HEK293 (cell line): ENCODE data around the gene JAM2.

Experiments
- CTCF ChIA-PET: fragments of 350-600 bp; formaldehyde crosslinking; extraction: SDS; loops from one replicate; lab custom pipeline; 2021; ENCODE audit warnings: antibody characterized with exemption; lab: Yijun Ruan, JAX
- POLR2A ChIA-PET: fragments of 300-600 bp; formaldehyde crosslinking; extraction: SDS; loops from one replicate; lab custom pipeline; 2020; ENCODE audit warnings: antibody characterized with exemption, inconsistent platforms; lab: Yijun Ruan, JAX
- H3K27ac ChIP-seq: fragments of 200-500 bp; sonication (Bioruptor generic); 2 replicates; pipeline ENCODE4 v1.5.1; 2014; ENCODE audit warnings: low read depth, low read length, control low read depth, inconsistent platforms; ENCODE audit errors: extremely low read depth
- H3K36me3 ChIP-seq, 2 experiments: fragments of 200-500 bp in 1 of 2; sonication (Bioruptor generic) in 1 of 2; 1 replicate in 1 of 2; 2 replicates in 1 of 2; pipeline ENCODE4 v1.5.1; 2014 to 2017; ENCODE audit warnings: inconsistent platforms in 2 of 2, low read length in 2 of 2; ENCODE audit not compliant: control insufficient read depth in 2 of 2, insufficient read depth in 1 of 2
- H3K4me1 ChIP-seq: fragments of 200-500 bp; sonication (Bioruptor generic); 2 replicates; pipeline ENCODE4 v1.5.1; 2014; ENCODE audit warnings: mild to moderate bottlenecking, low read length, inconsistent platforms; ENCODE audit not compliant: control insufficient read depth, insufficient read depth
- H3K4me3 ChIP-seq: 2 replicates; pipeline ENCODE4 v1.5.1; 2011; ENCODE audit warnings: low read depth, mild to moderate bottlenecking, control low read depth, low read length, moderate library complexity
- H3K9me3 ChIP-seq: fragments of 200-500 bp; sonication (Bioruptor generic); 2 replicates; pipeline ENCODE4 v1.5.1; 2014; ENCODE audit warnings: low read depth, low read length, inconsistent platforms; ENCODE audit not compliant: control insufficient read depth, insufficient read depth
- EGR2 ChIP-seq: fragments of 450-650 bp; formaldehyde crosslinking; IDR thresholded peaks from 2 replicates; pipeline ENCODE4 v1.5.1; 2016; ENCODE audit warnings: low read depth, missing biosample characterization, missing genetic modification characterization
- HOXC10 ChIP-seq: sonication (generic); formaldehyde crosslinking; IDR thresholded peaks from 2 replicates; pipeline ENCODE4 v1.8.1; 2023; ENCODE audit warnings: mild to moderate bottlenecking, missing genetic modification reagents
- KLF9 ChIP-seq: fragments of 450-650 bp; formaldehyde crosslinking; IDR thresholded peaks from 2 replicates; pipeline ENCODE4 v1.5.1; 2016; ENCODE audit warnings: missing biosample characterization, missing genetic modification characterization, low read depth
- PATZ1 ChIP-seq: fragments of 450-650 bp; formaldehyde crosslinking; IDR thresholded peaks from 2 replicates; pipeline ENCODE4 v1.5.1; 2016; ENCODE audit warnings: missing biosample characterization, missing genetic modification characterization
- ZNF2 ChIP-seq: fragments of 450-650 bp; formaldehyde crosslinking; IDR thresholded peaks from 2 replicates; pipeline ENCODE4 v1.5.1; 2016; ENCODE audit warnings: missing biosample characterization, missing genetic modification characterization
- ZNF211 ChIP-seq: fragments of 450-650 bp; formaldehyde crosslinking; IDR thresholded peaks from 2 replicates; pipeline ENCODE4 v1.5.1; 2016; ENCODE audit warnings: low read depth, missing biosample characterization, missing genetic modification characterization
- ZNF248 ChIP-seq: fragments of 450-650 bp; formaldehyde crosslinking; IDR thresholded peaks from 2 replicates; pipeline ENCODE4 v1.5.1; 2017; ENCODE audit warnings: missing biosample characterization, missing genetic modification characterization
- ZNF366 ChIP-seq: fragments of 450-650 bp; formaldehyde crosslinking; conservative IDR thresholded peaks from 2 replicates; pipeline ENCODE4 v1.5.1; 2016; ENCODE audit warnings: missing biosample characterization, missing genetic modification characterization
- ZNF626 ChIP-seq: fragments of 450-650 bp; sonication (Bioruptor Pico); formaldehyde crosslinking; IDR thresholded peaks from 2 replicates; pipeline ENCODE4 v1.5.1; 2018; ENCODE audit warnings: missing biosample characterization, missing genetic modification characterization, inconsistent platforms
- ZNF785 ChIP-seq: fragments of 450-650 bp; formaldehyde crosslinking; IDR thresholded peaks from 2 replicates; pipeline ENCODE4 v1.5.1; 2016; ENCODE audit warnings: missing biosample characterization, missing genetic modification characterization
- ZSCAN16 ChIP-seq: fragments of 450-650 bp; formaldehyde crosslinking; IDR thresholded peaks from 2 replicates; pipeline ENCODE4 v1.5.1; 2016; ENCODE audit warnings: missing biosample characterization, missing genetic modification characterization
- ZSCAN30 ChIP-seq: fragments of 450-650 bp; IDR thresholded peaks from 2 replicates; pipeline ENCODE4 v1.5.1; 2018; ENCODE audit warnings: missing biosample characterization, mild to moderate bottlenecking, missing genetic modification characterization, moderate library complexity
- TF ChIP-seq, protein P1 (sequence below): fragments of 450-650 bp; formaldehyde crosslinking; IDR thresholded peaks from 2 replicates; pipeline ENCODE4 v1.5.1; 2016; ENCODE audit warnings: missing biosample characterization, missing genetic modification characterization
- TF ChIP-seq, protein P2 (sequence below): fragments of 450-650 bp; formaldehyde crosslinking; IDR thresholded peaks from 2 replicates; pipeline ENCODE4 v1.5.1; 2016; ENCODE audit warnings: missing biosample characterization, missing genetic modification characterization, borderline replicate concordance
- TF ChIP-seq, protein P3 (sequence below): fragments of 450-650 bp; formaldehyde crosslinking; IDR thresholded peaks from 2 replicates; pipeline ENCODE4 v1.5.1; 2016; ENCODE audit warnings: missing biosample characterization, missing genetic modification characterization
- TF ChIP-seq, protein P4 (sequence below): fragments of 450-650 bp; formaldehyde crosslinking; IDR thresholded peaks from 2 replicates; pipeline ENCODE4 v1.5.1; 2017; ENCODE audit warnings: missing biosample characterization, missing genetic modification characterization

JAM2 gene

GRCh38 chr21:25733859-25734653, 95.0 kb downstream of the JAM2 start (continued):
- TF ChIP-seq, protein P1, sequence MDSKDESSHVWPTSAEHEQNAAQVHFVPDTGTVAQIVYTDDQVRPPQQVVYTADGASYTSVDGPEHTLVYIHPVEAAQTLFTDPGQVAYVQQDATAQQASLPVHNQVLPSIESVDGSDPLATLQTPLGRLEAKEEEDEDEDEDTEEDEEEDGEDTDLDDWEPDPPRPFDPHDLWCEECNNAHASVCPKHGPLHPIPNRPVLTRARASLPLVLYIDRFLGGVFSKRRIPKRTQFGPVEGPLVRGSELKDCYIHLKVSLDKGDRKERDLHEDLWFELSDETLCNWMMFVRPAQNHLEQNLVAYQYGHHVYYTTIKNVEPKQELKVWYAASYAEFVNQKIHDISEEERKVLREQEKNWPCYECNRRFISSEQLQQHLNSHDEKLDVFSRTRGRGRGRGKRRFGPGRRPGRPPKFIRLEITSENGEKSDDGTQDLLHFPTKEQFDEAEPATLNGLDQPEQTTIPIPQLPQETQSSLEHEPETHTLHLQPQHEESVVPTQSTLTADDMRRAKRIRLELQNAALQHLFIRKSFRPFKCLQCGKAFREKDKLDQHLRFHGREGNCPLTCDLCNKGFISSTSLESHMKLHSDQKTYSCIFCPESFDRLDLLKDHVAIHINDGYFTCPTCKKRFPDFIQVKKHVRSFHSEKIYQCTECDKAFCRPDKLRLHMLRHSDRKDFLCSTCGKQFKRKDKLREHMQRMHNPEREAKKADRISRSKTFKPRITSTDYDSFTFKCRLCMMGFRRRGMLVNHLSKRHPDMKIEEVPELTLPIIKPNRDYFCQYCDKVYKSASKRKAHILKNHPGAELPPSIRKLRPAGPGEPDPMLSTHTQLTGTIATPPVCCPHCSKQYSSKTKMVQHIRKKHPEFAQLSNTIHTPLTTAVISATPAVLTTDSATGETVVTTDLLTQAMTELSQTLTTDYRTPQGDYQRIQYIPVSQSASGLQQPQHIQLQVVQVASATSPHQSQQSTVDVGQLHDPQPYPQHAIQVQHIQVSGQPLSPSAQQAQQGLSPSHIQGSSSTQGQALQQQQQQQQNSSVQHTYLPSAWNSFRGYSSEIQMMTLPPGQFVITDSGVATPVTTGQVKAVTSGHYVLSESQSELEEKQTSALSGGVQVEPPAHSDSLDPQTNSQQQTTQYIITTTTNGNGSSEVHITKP (tag by site-specific recombination): peak; percentile 8; the same call in 1 of the 2 replicates
- no peak for TF ChIP-seq ZNF248 (tag by site-specific recombination)
- no peak for TF ChIP-seq ZNF2 (tag by site-specific recombination)
- TF ChIP-seq, protein P2, sequence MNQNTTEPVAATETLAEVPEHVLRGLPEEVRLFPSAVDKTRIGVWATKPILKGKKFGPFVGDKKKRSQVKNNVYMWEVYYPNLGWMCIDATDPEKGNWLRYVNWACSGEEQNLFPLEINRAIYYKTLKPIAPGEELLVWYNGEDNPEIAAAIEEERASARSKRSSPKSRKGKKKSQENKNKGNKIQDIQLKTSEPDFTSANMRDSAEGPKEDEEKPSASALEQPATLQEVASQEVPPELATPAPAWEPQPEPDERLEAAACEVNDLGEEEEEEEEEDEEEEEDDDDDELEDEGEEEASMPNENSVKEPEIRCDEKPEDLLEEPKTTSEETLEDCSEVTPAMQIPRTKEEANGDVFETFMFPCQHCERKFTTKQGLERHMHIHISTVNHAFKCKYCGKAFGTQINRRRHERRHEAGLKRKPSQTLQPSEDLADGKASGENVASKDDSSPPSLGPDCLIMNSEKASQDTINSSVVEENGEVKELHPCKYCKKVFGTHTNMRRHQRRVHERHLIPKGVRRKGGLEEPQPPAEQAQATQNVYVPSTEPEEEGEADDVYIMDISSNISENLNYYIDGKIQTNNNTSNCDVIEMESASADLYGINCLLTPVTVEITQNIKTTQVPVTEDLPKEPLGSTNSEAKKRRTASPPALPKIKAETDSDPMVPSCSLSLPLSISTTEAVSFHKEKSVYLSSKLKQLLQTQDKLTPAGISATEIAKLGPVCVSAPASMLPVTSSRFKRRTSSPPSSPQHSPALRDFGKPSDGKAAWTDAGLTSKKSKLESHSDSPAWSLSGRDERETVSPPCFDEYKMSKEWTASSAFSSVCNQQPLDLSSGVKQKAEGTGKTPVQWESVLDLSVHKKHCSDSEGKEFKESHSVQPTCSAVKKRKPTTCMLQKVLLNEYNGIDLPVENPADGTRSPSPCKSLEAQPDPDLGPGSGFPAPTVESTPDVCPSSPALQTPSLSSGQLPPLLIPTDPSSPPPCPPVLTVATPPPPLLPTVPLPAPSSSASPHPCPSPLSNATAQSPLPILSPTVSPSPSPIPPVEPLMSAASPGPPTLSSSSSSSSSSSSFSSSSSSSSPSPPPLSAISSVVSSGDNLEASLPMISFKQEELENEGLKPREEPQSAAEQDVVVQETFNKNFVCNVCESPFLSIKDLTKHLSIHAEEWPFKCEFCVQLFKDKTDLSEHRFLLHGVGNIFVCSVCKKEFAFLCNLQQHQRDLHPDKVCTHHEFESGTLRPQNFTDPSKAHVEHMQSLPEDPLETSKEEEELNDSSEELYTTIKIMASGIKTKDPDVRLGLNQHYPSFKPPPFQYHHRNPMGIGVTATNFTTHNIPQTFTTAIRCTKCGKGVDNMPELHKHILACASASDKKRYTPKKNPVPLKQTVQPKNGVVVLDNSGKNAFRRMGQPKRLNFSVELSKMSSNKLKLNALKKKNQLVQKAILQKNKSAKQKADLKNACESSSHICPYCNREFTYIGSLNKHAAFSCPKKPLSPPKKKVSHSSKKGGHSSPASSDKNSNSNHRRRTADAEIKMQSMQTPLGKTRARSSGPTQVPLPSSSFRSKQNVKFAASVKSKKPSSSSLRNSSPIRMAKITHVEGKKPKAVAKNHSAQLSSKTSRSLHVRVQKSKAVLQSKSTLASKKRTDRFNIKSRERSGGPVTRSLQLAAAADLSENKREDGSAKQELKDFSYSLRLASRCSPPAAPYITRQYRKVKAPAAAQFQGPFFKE (tag by site-specific recombination): no peak

GRCh38 chr21:25734654-25734903, 95.5 kb downstream of the JAM2 start:
- peak overlapping the region; percentile 99 for H3K27ac ChIP-seq
- CTCF ChIA-PET: interaction anchor here (0.6 to 1.4 kb wide), 5 partner anchors 13 to 998 kb away, joined by 3 to 6 read pairs (median 3); no protein-coding TSS in a partner anchor
- peak overlapping the region; percentile 89 for H3K4me3 ChIP-seq
- POLR2A ChIA-PET: interaction anchor here (0.6 to 2.1 kb wide), 7 partner anchors 10 to 128 kb away, joined by 3 to 18 read pairs (median 4); partner anchors contain the start of genes JAM2 and MRPL39
- peaks cover 12% of the 10 kb centered on the region for H3K4me1 ChIP-seq
- peaks cover 19 to 23% of the 10 kb centered on the region in 2 experiments for H3K36me3 ChIP-seq
- H3K9me3 ChIP-seq: no peaks in the 10 kb centered on the region
- TF ChIP-seq EGR2 (no peak), ZSCAN30 (tag by site-specific recombination) (no peak), ZNF785 (tag by site-specific recombination) (no peak), HOXC10 (CRISPR knock-in tag) (0 out of 2 replicates have a peak, but pooled peaks have one; percentile 61), ZNF626 (tag by site-specific recombination) (no peak), ZSCAN16 (no peak), ZNF366 (tag by site-specific recombination) (no peak), PATZ1 (tag by site-specific recombination) (no peak), KLF9 (0 out of 2 replicates have a peak, but pooled peaks have one; percentile 43), ZNF211 (no peak)
- TF ChIP-seq, protein P3, sequence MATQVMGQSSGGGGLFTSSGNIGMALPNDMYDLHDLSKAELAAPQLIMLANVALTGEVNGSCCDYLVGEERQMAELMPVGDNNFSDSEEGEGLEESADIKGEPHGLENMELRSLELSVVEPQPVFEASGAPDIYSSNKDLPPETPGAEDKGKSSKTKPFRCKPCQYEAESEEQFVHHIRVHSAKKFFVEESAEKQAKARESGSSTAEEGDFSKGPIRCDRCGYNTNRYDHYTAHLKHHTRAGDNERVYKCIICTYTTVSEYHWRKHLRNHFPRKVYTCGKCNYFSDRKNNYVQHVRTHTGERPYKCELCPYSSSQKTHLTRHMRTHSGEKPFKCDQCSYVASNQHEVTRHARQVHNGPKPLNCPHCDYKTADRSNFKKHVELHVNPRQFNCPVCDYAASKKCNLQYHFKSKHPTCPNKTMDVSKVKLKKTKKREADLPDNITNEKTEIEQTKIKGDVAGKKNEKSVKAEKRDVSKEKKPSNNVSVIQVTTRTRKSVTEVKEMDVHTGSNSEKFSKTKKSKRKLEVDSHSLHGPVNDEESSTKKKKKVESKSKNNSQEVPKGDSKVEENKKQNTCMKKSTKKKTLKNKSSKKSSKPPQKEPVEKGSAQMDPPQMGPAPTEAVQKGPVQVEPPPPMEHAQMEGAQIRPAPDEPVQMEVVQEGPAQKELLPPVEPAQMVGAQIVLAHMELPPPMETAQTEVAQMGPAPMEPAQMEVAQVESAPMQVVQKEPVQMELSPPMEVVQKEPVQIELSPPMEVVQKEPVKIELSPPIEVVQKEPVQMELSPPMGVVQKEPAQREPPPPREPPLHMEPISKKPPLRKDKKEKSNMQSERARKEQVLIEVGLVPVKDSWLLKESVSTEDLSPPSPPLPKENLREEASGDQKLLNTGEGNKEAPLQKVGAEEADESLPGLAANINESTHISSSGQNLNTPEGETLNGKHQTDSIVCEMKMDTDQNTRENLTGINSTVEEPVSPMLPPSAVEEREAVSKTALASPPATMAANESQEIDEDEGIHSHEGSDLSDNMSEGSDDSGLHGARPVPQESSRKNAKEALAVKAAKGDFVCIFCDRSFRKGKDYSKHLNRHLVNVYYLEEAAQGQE (tag by site-specific recombination): no peak
- TF ChIP-seq, protein P4, sequence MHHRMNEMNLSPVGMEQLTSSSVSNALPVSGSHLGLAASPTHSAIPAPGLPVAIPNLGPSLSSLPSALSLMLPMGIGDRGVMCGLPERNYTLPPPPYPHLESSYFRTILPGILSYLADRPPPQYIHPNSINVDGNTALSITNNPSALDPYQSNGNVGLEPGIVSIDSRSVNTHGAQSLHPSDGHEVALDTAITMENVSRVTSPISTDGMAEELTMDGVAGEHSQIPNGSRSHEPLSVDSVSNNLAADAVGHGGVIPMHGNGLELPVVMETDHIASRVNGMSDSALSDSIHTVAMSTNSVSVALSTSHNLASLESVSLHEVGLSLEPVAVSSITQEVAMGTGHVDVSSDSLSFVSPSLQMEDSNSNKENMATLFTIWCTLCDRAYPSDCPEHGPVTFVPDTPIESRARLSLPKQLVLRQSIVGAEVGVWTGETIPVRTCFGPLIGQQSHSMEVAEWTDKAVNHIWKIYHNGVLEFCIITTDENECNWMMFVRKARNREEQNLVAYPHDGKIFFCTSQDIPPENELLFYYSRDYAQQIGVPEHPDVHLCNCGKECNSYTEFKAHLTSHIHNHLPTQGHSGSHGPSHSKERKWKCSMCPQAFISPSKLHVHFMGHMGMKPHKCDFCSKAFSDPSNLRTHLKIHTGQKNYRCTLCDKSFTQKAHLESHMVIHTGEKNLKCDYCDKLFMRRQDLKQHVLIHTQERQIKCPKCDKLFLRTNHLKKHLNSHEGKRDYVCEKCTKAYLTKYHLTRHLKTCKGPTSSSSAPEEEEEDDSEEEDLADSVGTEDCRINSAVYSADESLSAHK (tag by site-specific recombination): no peak
